Breast epithelium (tissue), 4 donors: ENCODE measurements around the gene TASP1. TPM values are rescaled to one million over a fixed set of nuclear protein-coding genes. Genes with fewer than 3 reads are reported as not detected.

Experiments used
- DNase-seq, 2 donors: peaks; one replicate each; pipeline ENCODE4 v3.0.0-alpha.2; 2019; ENCODE audit warnings: low spot score in 2 of 2
- H3K27ac ChIP-seq, 2 donors: fragments of 200-600 bp; sonication (generic) in 1 of 2; one replicate each; pipeline ENCODE4 v1.5.1; 2016 to 2019; ENCODE audit warnings: mild to moderate bottlenecking in 1 of 2
- H3K27me3 ChIP-seq, 2 donors: fragments of 200-600 bp; sonication (generic) in 1 of 2; one replicate each; pipeline versions ENCODE4 v1.5.1 to v1.6.0; 2017 to 2019; ENCODE audit warnings: control low read depth in 1 of 2, mild to moderate bottlenecking in 1 of 2
- H3K36me3 ChIP-seq: fragments of 200-600 bp; one replicate; pipeline ENCODE4 v1.5.1; 2019
- H3K4me1 ChIP-seq, 2 donors: fragments of 200-600 bp; sonication (generic); one replicate each; pipeline ENCODE4 v1.5.1; 2016 to 2019; ENCODE audit warnings: control low read depth in 1 of 2
- H3K4me3 ChIP-seq, 3 donors: fragments of 200-600 bp; sonication (generic); 1 replicate in 2 of 3; 2 replicates in 1 of 3; pipeline ENCODE4 v1.5.1; 2016 to 2019; ENCODE audit warnings: mild to moderate bottlenecking in 3 of 3, moderate library complexity in 2 of 3
- H3K9me3 ChIP-seq, 2 donors: fragments of 200-600 bp; sonication (generic) in 1 of 2; one replicate each; pipeline ENCODE4 v1.5.1; 2016 to 2019; ENCODE audit warnings: control low read depth in 1 of 2
- POLR2A ChIP-seq: fragments of 450-650 bp; IDR thresholded peaks from one replicate; pipeline ENCODE4 v1.6.1; 2016; ENCODE audit warnings: antibody characterized with exemption, mild to moderate bottlenecking, moderate library complexity
- POLR2AphosphoS5 ChIP-seq, 3 donors: sonication (generic); formaldehyde crosslinking; IDR thresholded peaks; one replicate each; pipeline ENCODE4 v1.6.1; 2017; ENCODE audit warnings: antibody characterized with exemption in 3 of 3
- intact Hi-C: fragments of 100-400 bp; cut with DNase I; formaldehyde crosslinking; loops from one replicate; pipeline ENCODE4 v1.15.1; 2023; ENCODE audit warnings: low total_unique reads
- total RNA-seq, 3 donors: library from RNA; depleted of rRNA; stranded (reverse); fragments of >200 nt; gene quantifications; one replicate each; pipeline ENCODE4 v1.1.0, GENCODE V29; 2016
- TF ChIP-seq, protein P1 (sequence below), 3 donors: fragments of 450-650 bp; IDR thresholded peaks; one replicate each; pipeline ENCODE4 v1.5.1; 2016 to 2017; ENCODE audit warnings: antibody characterized with exemption in 3 of 3, mild to moderate bottlenecking in 3 of 3, moderate library complexity in 3 of 3

TASP1 gene
- total RNA-seq, 3 donors from 2014 or later: 12.0 to 26.1 (median 19.0) TPM

DNA sequence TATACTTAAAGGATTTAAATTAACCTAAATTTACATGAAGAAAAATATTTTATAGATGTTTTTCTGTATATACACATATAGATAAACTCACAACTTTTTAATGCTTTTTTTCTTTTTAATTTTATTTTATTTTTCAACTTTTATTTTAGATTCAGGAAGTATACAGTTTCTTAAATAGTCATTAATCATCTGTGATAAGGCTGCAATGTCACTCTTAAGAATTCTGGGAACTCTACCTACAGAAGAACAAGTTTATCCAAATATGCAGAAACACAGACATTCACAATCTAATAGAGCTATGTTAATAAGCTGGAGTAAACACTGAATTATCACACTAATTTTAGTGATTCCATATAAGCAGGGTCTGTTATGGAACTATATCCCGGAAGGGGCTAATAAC lies 181.2 kb downstream of the TASP1 start:
- TF ChIP-seq, protein P1, sequence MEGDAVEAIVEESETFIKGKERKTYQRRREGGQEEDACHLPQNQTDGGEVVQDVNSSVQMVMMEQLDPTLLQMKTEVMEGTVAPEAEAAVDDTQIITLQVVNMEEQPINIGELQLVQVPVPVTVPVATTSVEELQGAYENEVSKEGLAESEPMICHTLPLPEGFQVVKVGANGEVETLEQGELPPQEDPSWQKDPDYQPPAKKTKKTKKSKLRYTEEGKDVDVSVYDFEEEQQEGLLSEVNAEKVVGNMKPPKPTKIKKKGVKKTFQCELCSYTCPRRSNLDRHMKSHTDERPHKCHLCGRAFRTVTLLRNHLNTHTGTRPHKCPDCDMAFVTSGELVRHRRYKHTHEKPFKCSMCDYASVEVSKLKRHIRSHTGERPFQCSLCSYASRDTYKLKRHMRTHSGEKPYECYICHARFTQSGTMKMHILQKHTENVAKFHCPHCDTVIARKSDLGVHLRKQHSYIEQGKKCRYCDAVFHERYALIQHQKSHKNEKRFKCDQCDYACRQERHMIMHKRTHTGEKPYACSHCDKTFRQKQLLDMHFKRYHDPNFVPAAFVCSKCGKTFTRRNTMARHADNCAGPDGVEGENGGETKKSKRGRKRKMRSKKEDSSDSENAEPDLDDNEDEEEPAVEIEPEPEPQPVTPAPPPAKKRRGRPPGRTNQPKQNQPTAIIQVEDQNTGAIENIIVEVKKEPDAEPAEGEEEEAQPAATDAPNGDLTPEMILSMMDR (IDR thresholded peaks at IDR 0.05): no peak
- H3K9me3 ChIP-seq: no peaks in the 10 kb centered on the region
- no peak overlapping the region for H3K4me3 ChIP-seq
- no peaks in the 10 kb centered on the region for H3K36me3 ChIP-seq
- H3K27me3 ChIP-seq: no peaks in the 10 kb centered on the region
- intact Hi-C loops: no loop called here
- no peak overlapping the region for H3K27ac ChIP-seq
- no peak for DNase-seq
- no peaks in the 10 kb centered on the region for H3K4me1 ChIP-seq

DNA sequence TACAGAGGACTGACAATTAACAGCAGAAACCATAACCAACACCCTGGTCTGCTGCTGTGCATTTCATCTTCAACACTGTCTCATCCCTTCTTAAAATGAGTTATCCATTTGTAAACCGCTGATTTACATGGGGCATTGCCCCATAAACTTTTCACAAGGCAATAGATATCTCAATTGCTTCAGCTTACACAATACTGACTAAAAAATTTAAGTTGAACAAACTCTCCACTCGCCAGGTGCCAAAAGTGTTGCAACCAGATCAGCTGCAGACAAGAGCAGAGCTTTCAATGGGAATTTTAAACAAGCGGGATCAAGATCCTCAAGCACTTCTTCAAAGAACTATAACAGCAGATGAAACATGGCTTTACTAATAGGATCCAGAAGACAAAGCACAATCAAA lies 183.0 kb downstream of the TASP1 start:
- TF ChIP-seq, protein P1 (IDR thresholded peaks at IDR 0.05): no peak
- no peak for TF ChIP-seq POLR2A
- TF ChIP-seq POLR2AphosphoS5 (IDR thresholded peaks at IDR 0.05): no peak
- H3K4me1 ChIP-seq: no peaks in the 10 kb centered on the region
- H3K4me3 ChIP-seq: no peak overlapping the region
- no peak overlapping the region for H3K27ac ChIP-seq
- intact Hi-C loops: no loop called here
- H3K36me3 ChIP-seq: no peaks in the 10 kb centered on the region
- H3K9me3 ChIP-seq: no peaks in the 10 kb centered on the region
- no peaks in the 10 kb centered on the region for H3K27me3 ChIP-seq
- no peak for DNase-seq

DNA sequence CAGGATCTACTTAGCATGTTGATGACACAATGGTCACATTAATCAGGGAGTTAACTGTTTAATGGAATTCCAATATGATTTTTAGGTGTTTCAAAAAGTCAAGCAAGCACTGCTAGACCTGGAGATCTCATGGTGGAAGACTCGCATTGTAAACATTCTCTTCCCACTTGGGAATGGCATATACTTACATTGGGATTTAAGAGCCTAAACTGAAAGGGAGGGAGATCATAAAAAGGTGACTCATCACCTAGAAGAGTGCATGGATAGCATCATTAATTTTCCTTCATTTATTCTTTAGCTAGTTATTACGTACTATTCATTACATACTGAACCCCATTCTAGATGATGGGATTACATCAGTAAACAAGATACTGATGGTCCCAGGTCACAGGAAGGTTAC lies 185.4 kb downstream of the TASP1 start:
- intact Hi-C loops: no loop called here
- TF ChIP-seq POLR2AphosphoS5 (IDR thresholded peaks at IDR 0.05) (no peak), POLR2A (no peak)
- TF ChIP-seq, protein P1 (IDR thresholded peaks at IDR 0.05): no peak
- H3K36me3 ChIP-seq: no peaks in the 10 kb centered on the region
- H3K9me3 ChIP-seq: no peaks in the 10 kb centered on the region
- H3K27ac ChIP-seq: no peak overlapping the region
- H3K4me3 ChIP-seq: no peak overlapping the region
- no peaks in the 10 kb centered on the region for H3K4me1 ChIP-seq
- no peaks in the 10 kb centered on the region for H3K27me3 ChIP-seq
- no peak for DNase-seq

DNA sequence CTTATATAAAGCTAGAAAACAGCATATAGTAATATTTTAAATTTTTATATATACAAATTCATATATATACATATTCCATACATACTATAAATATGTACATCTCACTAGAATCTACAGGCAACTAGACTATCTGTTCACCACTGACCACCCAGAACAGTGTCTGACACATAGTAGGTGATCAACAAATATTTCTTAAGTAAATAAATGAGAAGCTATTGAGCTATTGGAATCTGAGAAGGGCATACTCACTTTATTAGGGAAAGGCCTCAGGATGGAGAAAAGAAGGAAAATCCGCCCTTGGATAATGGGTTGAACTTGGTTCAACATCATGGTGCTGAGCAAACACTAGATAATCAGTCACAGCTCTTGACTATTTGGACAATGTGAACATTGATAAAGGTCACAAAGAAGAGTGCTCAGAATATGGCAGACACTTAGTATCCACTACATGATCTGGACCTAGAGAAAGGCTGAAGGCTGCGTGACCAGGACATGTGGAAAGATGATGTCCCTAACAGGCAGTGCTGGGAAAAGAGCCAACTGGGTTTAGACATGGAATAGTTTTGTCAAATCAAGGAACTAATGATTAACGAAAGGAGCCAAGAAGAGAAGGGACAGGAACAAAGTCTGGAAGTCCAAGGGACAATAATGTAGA lies 186.1 kb downstream of the TASP1 start:
- no peak for TF ChIP-seq POLR2A
- TF ChIP-seq, protein P1 (IDR thresholded peaks at IDR 0.05): no peak
- no peak for TF ChIP-seq POLR2AphosphoS5 (IDR thresholded peaks at IDR 0.05)
- no peaks in the 10 kb centered on the region for H3K27me3 ChIP-seq
- no peak overlapping the region for H3K4me3 ChIP-seq
- no peak overlapping the region for H3K27ac ChIP-seq
- no peaks in the 10 kb centered on the region for H3K4me1 ChIP-seq
- no peaks in the 10 kb centered on the region for H3K9me3 ChIP-seq
- no peaks in the 10 kb centered on the region for H3K36me3 ChIP-seq
- intact Hi-C loops: no loop called here
- DNase-seq: no peak

DNA sequence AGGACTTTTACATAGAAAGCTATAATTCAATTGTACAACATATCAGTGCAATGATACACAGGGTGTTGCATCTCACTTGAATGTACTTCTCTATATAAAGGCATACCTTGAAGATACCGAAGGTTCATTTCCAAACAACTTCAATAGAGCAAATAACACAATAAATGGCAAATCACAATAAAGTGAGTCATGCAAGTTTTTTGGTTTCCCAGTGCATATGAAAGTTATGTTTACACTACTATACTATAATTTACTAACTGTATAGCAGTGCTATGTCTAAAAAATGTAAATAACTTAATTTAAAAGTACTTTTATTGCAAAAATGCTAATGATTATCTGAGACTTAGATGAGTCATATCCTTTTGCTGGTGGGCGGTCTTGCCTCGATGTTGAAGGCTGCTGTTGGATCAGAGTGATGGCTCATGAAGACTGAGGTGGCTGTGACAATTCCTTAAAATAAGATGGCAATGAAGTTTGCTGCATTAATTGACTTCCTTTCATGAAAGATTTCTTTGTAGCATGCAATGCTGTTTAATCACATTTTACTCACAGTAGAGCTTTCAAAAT lies 188.8 kb downstream of the TASP1 start:
- intact Hi-C loops: no loop called here
- no peaks in the 10 kb centered on the region for H3K27me3 ChIP-seq
- H3K4me3 ChIP-seq: no peak overlapping the region
- H3K27ac ChIP-seq: no peak overlapping the region
- TF ChIP-seq POLR2AphosphoS5 (IDR thresholded peaks at IDR 0.05) (no peak), POLR2A (no peak)
- TF ChIP-seq, protein P1 (IDR thresholded peaks at IDR 0.05): no peak
- no peak for DNase-seq
- H3K36me3 ChIP-seq: no peaks in the 10 kb centered on the region
- no peaks in the 10 kb centered on the region for H3K4me1 ChIP-seq
- no peaks in the 10 kb centered on the region for H3K9me3 ChIP-seq
